ENCODE measurements around the gene KRT83. TPM values are rescaled to one million over a fixed set of nuclear protein-coding genes. Genes with fewer than 3 reads are reported as not detected.

KRT83 gene
- total RNA-seq, 1 donor from 2014 or later = not detected

DNA sequence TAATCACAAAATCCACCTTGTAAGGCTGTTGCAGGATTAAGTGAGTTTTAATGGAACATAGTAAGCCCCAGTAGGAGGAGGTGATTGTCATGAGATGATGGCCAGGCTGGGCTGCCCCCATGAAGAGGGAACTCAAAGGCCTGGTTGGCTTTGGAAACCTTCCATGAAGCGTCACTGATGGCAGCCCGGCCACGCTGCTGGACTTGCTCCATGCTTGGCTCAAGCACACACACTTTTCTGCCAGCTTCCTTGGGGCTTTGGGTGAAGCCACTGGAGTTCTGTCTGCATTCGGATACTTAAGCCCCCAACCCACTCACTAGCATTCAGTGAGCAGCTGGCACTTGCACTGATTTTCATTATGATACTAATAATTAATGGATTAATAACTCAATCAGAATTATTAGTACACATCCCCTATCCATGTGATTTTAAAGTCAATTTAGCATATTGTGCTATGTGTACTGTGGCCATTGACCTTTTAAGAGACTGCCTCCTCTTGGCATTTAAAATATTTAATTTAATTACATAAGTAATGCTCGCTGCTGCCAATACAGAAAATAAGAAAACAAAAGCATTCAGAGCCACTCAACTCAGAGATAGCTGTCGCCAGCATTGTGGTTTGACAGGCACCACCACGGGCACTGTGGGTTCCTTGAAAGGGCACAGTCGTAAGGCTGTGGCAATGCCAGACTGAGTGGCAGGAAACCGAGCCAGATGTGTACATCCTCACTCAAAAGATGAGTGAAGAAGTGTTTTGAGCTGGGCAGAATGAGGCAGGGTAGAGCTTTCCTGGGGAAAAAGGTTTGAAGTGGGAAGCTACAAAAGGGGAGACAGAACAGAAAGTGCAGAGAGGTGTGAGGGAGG is 30.2 kb upstream of the KRT83 start:
- H3K4me1 Mint-ChIP-seq = peaks cover 5% of the 10 kb centered on the region

DNA sequence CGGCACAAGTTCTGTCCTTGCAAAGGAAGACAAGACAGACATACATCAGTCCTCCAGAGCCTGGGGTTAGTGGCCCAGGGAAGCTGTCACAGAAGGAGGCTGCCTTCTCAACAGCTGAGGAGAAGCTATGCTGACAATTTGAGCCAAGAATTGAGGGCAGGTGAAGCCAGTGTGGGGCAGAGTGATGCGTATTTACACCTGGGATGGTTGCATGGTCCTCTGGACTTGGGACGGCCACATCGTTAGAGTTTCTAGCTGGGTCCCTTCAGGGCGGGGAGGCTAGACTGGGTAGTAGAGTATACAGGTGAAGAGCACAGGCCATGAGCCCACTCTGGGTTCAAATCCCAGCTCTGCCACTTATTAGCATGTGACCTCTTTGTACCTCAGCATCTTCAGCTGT is 29.6 kb upstream of the KRT83 start:
- DNase-seq (ENCODE audit: low spot score) = no peak
- Histone ChIP-seq H4K20me1 (ENCODE audit: low read depth) (no peaks in the 10 kb centered on the region), H3F3A (ENCODE audit: low read depth) (no peaks in the 10 kb centered on the region), H3K4me3 (no peak overlapping the region), H3K9me3 (ENCODE audit: low read depth) (no peaks in the 10 kb centered on the region), H3K27me3 (no peaks in the 10 kb centered on the region), H3K79me2 (ENCODE audit: low read depth) (no peaks in the 10 kb centered on the region), H3K4me2 (no peak overlapping the region), H3K27ac (no peak overlapping the region), H3K9ac (no peak overlapping the region), H3K36me3 (no peaks in the 10 kb centered on the region), H3K4me1 (no peaks in the 10 kb centered on the region), H2AFZ (replicated peaks) (no peak overlapping the region)
- H3K9me3 Mint-ChIP-seq = no peaks in the 10 kb centered on the region
- TF ChIP-seq EZH2 (IDR thresholded peaks at IDR 0.05) (no peak), EZH2phosphoT487 (IDR thresholded peaks at IDR 0.05) (no peak)
- TF ChIP-seq, protein P1, sequence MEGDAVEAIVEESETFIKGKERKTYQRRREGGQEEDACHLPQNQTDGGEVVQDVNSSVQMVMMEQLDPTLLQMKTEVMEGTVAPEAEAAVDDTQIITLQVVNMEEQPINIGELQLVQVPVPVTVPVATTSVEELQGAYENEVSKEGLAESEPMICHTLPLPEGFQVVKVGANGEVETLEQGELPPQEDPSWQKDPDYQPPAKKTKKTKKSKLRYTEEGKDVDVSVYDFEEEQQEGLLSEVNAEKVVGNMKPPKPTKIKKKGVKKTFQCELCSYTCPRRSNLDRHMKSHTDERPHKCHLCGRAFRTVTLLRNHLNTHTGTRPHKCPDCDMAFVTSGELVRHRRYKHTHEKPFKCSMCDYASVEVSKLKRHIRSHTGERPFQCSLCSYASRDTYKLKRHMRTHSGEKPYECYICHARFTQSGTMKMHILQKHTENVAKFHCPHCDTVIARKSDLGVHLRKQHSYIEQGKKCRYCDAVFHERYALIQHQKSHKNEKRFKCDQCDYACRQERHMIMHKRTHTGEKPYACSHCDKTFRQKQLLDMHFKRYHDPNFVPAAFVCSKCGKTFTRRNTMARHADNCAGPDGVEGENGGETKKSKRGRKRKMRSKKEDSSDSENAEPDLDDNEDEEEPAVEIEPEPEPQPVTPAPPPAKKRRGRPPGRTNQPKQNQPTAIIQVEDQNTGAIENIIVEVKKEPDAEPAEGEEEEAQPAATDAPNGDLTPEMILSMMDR (IDR thresholded peaks at IDR 0.05) = no peak
- H3K27me3 Mint-ChIP-seq (ENCODE audit: insufficient read depth, low read depth) = peaks cover 6% of the 10 kb centered on the region
- no peak overlapping the region for H3K27ac Mint-ChIP-seq
- no peak overlapping the region for H3K4me3 Mint-ChIP-seq
- no peaks in the 10 kb centered on the region for H3K36me3 Mint-ChIP-seq
- peaks cover 5% of the 10 kb centered on the region for H3K4me1 Mint-ChIP-seq

More for the DNA sequence above, 30.2 kb upstream of the KRT83 start:
- Histone ChIP-seq H3K9me3 (ENCODE audit: low read depth) (no peaks in the 10 kb centered on the region), H3K79me2 (ENCODE audit: low read depth) (no peaks in the 10 kb centered on the region), H3F3A (ENCODE audit: low read depth) (no peaks in the 10 kb centered on the region), H3K4me3 (no peak overlapping the region), H3K27me3 (no peaks in the 10 kb centered on the region), H3K4me2 (no peak overlapping the region), H3K27ac (no peak overlapping the region), H2AFZ (replicated peaks) (no peak overlapping the region), H3K9ac (no peak overlapping the region), H3K4me1 (no peaks in the 10 kb centered on the region), H4K20me1 (ENCODE audit: low read depth) (no peaks in the 10 kb centered on the region), H3K36me3 (no peaks in the 10 kb centered on the region)
- no peak for DNase-seq (ENCODE audit: low spot score)
- TF ChIP-seq, protein P1 (IDR thresholded peaks at IDR 0.05) = no peak
- TF ChIP-seq EZH2 (IDR thresholded peaks at IDR 0.05) (no peak), EZH2phosphoT487 (IDR thresholded peaks at IDR 0.05) (no peak)
- Mint-ChIP-seq H3K4me3 (no peak overlapping the region), H3K27ac (no peak overlapping the region), H3K9me3 (no peaks in the 10 kb centered on the region), H3K36me3 (no peaks in the 10 kb centered on the region), H3K27me3 (ENCODE audit: insufficient read depth, low read depth) (peaks cover 8% of the 10 kb centered on the region)

DNA sequence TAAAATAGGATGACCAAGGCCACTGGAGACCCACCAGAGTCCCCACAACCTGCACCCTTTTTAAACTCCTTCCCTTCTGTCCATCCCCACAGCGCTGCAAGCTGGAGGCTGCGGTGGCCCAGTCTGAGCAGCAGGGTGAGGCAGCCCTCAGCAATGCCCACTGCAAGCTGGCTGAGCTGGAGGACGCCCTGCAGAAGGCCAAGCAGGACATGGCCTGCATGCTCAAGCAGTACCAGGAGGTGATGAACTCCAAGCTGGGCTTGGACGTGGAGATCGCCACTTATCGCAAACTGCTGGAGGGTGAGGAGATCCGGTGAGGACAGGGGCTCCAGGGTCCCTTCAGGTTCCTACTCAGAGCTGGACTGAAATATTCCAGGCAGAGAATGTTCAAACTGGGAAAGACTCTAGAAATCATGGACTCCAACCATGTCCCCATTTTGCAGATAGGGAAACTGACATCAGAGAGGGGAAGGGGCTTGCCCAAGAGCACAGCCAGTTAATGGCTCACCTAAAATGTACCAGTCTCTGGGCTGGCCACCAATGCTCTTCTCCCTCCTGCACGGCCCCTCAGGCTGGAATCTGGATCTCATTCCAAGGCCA is 28.9 kb upstream of the KRT83 start:
- Histone ChIP-seq H3K79me2 (ENCODE audit: low read depth) (no peaks in the 10 kb centered on the region), H3K27me3 (no peaks in the 10 kb centered on the region), H3K9ac (no peak overlapping the region), H4K20me1 (ENCODE audit: low read depth) (no peaks in the 10 kb centered on the region), H3K27ac (no peak overlapping the region), H3K4me3 (no peak overlapping the region), H3F3A (ENCODE audit: low read depth) (no peaks in the 10 kb centered on the region), H3K4me1 (no peaks in the 10 kb centered on the region), H3K9me3 (ENCODE audit: low read depth) (no peaks in the 10 kb centered on the region), H3K36me3 (no peaks in the 10 kb centered on the region), H2AFZ (replicated peaks) (no peak overlapping the region), H3K4me2 (no peak overlapping the region)
- Mint-ChIP-seq H3K27me3 (ENCODE audit: insufficient read depth, low read depth) (peaks cover 5% of the 10 kb centered on the region), H3K9me3 (no peaks in the 10 kb centered on the region), H3K27ac (no peak overlapping the region), H3K4me1 (peaks cover 5% of the 10 kb centered on the region), H3K36me3 (no peaks in the 10 kb centered on the region), H3K4me3 (no peak overlapping the region)
- no peak for DNase-seq (ENCODE audit: low spot score)
- TF ChIP-seq, protein P1 (IDR thresholded peaks at IDR 0.05) = no peak
- TF ChIP-seq EZH2 (IDR thresholded peaks at IDR 0.05) (no peak), EZH2phosphoT487 (IDR thresholded peaks at IDR 0.05) (no peak)
